GM19463 (cell line): Measurements from ENCODE around the gene SNAI3.
A peak's percentile ranks its signal among the peaks of the same experiment; 100 is the strongest.
"Not testable (repeated sequence)": the region's sequence is repeated elsewhere in the genome, so short reads cannot be mapped to it uniquely, and the experiment has no call there.

Experiments
- ATAC-seq: cut with Tn5 transposase; IDR thresholded peaks from one replicate; pipeline ENCODE4 v1.9.1; 2021; ENCODE audit warnings: mild to moderate bottlenecking, moderate library complexity; ENCODE audit not compliant: unreplicated experiment

Gene SNAI3

DNA sequence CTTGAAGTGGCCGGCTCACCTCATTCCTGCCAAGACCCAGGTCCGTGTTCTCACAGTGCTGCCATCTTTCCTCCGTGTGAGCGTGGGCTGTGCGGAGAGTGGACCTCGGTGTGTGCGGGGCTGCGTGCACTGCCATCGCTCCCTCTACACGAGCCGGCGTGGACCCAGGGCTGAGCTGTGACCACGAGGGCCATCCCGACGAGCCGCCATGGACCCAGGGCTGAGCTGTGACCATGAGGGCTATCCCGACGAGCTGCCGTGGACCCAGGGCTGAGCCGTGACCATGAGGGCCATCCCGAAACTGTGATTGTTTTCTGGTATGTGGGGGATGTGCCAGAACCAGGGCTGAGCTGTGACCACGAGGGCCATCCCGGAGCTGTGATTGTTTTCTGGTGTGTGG lies 14.5 kb downstream of the SNAI3 start:
- no peak for ATAC-seq

DNA sequence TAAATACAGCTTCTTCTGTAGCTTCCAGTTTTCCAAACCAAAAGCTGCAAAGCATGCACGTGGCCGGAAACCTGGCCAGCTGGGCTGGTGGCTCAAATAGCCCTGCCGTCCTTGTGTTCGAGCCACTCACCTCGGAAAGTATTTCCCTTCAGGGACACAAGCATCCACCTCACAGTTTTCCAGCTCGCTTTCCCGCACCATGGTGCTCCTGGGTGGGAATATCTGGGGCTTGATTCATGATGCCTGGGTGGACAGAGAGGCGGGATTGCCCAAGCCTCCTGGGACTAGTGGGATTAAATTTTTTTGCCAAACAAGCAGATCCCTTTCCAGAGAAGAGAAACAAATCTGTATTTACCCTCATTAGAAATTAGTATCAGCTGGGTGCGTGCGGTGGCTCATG lies 16.3 kb downstream of the SNAI3 start:
- no peak for ATAC-seq

GRCh38 chr16:88669493-88669892 lies 16.8 kb downstream of the SNAI3 start:
- ATAC-seq, result not testable (repeated sequence)

DNA sequence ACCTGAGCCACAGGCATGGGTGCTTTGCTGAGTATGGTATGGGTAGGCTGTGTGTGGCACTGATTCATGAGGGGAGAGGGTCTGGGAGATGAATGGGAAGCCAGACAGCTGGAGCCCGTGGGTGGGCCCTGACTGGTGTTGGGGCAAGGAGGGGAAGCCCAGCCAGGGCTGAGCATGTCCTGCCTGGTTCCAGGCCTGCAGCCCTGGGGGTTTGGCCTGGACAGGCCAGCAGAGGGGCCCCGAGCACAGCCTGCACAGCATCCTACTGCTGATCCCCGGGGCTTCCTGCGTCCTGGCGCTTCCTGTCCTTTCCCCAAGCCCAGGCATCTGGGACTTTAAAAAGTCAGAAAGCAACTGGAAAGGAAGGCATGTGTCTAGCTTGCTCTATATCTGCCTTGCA lies 18.8 kb downstream of the SNAI3 start:
- no peak for ATAC-seq

- no peak for ATAC-seq
These were observed 20.7 kb downstream of the SNAI3 start for GRCh38 chr16:88665570-88665969.

DNA sequence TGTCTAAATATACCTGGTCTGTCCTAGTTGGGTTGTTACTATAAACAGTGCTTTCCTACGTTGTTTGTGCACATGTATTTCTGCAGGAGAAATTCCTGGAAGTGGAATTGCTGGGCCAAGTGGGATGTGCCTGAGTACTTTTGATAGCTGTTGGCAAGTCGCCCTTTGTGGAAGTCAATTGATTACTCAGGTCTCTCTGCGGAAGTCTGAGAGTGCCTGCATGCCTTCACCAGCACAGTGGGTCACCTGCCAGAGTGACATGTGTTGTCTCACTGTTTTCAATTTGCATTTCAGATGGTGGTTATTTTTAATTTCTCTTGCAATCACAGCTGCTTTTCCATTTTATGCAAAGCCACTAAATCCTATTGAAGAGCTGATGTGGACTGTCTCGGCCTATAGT lies 21.2 kb downstream of the SNAI3 start:
- no peak for ATAC-seq

DNA sequence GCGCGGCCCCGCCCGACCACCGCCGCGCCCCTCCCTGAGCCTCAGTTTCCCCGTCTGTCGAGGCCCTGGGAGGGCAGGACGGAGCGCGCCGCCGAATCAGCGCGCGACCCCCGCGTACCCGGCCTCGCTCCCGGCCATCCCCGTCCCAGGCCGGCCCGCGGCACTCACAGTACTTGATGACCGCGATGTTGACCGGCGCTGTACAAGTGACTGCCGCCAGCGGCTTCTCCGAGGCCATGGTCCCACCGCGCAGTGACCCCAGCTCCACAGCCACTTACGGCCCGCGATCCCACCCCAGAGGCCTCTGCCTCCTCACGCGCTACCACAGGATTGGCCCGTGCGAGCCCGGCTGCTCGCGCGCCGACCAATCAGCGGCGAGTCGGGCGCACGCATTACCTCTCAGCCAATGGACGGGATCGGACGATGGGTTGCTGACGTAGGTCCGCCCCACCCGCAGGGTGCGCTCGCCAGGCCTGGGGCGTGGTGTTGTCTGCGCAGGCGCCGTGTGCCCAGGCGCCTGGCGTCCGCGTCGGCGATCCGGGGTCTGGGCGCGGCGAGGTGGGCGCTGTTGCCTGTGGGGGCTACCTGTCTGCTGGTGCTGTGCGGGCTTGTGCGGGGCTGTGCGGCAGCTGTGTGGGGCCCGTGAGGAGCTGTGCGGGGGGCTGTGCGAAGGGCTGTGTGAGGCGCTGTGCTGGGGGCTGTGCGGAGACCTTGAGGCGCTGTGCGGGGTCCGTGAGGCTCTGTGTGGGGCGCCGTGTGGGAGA lies 23.3 kb downstream of the SNAI3 start, which contains the start of gene MVD:
Gene MVD (minus strand): TSS at position 249 of the 764 bp plus-strand sequence. CDS start 11 bp downstream, at position 238.
- ATAC-seq, result peak; percentile 95

DNA sequence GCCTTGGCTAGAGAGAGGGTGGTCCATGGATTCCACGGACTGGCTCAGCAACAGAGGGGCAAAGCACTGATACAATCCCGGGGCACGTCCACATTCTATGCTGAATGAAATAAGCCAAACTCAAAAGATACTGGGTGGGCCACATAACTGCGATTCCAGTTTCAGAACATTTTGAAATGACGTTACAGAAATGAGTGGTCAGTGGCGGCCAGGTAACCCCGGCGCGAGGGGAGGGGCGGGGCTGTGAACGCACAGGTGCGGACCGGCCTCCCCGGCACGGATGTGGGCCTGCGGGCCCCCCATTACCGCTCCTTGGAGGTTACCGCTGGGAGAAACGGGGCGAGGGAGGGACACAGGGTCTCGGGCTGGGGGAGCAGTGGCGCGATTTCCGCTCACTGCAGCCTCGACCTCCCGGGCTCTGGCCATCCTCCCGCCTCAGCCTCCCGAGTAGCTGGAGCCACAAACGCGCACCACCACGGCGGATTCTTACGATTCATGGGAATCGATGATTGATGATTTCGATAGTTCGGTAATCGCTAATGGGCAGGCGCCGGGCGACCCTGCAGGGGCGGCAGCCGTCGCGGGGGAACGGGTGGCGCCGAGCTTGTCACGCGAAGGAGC lies 24.0 kb downstream of the SNAI3 start:
- ATAC-seq, result no peak

- ATAC-seq, result no peak
These were observed 24.8 kb downstream of the SNAI3 start for GRCh38 chr16:88661468-88661867.

GRCh38 chr16:88659160-88659559 lies 27.1 kb downstream of the SNAI3 start:
- ATAC-seq, result no peak

DNA sequence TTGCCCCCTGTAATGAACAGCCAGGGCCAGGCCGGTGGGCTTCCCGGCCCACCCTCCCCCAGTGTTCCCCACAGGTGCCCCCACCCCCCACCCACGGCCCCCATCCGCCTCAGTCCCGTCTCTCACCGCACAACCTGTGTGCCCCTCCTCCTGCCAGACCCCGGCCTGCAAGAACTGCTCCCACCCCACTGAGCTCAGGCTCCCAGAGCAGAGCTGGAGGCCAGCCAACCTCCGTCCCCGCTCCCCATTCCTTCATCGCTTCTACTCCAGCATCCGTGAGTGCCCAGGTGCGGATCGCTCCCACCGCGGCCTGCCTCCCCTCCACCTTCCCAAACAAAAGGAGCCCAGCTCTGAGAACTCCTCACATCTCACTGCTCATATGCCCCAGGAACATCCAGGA lies 27.6 kb downstream of the SNAI3 start:
- ATAC-seq, result no peak

DNA sequence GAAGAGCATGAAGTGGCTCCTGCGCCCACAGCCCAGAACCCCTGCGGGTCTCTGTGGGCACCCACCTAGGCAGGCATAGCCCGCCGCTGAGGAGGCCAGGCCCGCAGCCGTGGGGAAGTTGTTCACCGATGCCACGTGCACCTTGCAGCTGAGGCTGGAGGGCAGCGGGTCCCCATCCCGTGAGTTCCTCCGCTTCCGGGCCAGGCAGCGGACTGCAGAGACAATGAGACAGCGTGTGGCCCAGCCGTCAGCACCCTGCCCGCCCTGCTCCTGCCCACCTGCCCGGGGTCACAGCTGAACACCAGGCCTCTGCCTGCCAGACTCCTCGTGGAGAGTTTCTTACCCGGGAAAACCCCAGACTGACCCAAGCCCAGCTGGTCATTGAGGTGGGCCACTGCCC lies 28.9 kb downstream of the SNAI3 start:
- ATAC-seq, result no peak

GRCh38 chr16:88656291-88656980 lies 29.9 kb downstream of the SNAI3 start:
- no peak for ATAC-seq

DNA sequence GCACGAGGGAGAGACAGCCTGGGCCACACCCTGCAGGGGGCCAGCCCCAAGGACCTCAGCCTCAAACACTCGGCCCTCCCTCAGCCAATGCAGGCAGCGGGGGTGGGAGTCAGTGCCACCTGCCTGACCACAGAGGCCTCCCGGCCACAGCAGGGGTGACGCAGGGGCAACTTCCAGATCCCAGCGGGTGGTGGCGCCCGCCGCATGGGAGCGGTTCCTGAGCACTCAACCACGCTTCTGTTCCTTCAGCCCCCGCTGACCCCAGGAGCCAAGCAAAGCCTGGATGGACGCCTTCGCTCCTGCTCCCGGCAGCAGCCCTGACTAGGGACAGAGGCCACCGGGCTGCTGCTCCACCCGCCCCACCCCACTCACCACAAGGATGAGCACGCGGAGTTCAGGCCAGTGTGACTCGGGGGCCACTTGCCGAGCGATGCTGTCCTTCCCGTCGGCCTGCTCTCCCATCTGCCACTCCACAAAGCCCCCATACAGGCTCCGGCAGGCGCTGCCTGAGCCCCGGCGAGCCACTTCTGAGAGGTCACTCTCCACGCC lies 30.5 kb downstream of the SNAI3 start:
- no peak for ATAC-seq

DNA sequence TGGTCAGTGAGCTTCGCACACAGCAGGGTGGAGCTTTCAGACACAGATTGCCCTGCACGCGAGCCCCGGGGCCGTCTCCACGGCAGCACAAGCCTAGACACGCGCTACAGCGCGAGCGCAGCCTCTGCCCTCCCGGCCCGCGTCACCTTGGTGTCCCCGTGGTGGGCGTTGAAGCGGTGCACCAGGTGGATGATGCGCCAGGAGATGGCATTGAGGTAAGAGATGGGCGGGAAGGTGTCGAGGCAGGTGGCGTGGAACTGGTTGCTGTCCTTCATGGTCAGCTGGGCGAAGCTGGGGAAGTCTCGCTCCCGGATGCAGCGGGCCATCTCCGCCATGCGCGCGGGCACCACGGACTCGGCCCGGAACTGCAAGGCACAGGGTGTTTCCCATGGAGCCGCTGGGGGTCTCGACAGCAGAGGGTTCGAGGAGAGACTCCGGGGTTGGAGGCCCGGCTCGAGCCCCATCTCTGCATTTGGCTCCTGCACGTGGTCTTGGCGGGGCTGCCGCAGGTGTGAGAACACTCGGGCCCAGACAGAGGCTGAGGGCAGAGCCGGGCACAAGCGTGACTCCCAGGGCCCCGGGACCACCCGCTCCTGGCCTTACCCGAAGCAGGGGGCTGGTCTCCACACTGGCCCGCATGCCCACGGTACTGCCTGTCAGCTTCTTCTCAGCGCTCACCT lies 31.1 kb downstream of the SNAI3 start:
- ATAC-seq, result no peak

- ATAC-seq, result no peak
These were observed 31.8 kb downstream of the SNAI3 start for GRCh38 chr16:88654363-88655052.

DNA sequence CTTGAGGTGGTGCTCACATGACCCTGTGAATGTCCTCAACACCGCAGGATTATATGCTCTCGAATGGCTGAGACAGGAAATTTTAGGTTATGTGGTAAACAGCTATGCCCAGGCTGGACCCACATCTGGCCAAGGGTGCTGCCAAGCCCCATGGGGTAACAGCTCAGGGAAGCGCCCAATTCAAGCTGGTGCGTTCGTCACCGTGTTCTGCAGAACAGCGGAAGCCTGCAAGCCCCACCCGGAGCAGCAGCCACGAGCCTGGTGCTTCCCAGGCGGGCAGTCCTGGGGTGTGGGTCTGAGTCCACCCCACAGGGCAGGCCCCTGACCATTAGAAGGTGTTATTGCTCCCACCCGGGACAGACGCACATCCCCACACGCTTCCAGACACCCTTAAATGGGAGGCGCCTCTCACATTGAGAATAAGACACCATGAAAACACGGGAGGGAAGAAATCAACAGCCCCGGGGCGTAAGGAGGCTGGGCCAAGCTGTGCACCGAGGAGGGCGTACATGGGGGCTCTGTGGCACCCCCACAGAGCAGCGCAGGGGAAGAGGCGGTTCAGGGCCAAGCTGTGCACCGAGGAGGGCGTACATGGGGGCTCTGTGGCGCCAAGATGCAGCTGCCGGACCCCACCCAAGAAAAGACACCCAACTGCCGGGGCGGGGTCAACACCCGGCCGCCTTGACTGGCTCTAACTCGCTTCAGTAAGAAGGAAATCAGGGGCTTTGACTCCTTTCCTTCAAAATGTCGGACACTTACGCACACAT lies 32.5 kb downstream of the SNAI3 start:
- ATAC-seq, result no peak

- ATAC-seq, result no peak
These were observed 33.2 kb downstream of the SNAI3 start for GRCh38 chr16:88653101-88653500.

DNA sequence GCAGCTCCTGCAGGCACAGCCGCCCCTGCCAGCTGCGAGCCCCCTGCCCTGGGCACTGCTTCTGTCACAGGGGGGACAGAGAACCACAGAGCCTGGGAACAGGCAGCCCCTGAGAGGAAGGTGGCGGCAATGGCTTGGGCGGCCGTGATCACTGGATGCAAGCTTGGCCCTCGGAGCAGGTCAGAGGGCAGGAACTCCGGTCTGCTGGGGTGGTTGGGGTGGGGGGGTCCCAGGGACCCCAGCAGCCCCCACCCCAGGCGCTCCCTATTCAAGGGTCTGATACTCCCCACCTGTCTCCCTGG lies 33.6 kb downstream of the SNAI3 start:
- no peak for ATAC-seq
